H9 (cell line): ENCODE results near the gene S100A7A. TPM values are rescaled to one million over a fixed set of nuclear protein-coding genes. Genes with fewer than 3 reads are reported as not detected.
A peak's percentile ranks its signal among the peaks of the same experiment; 100 is the strongest.

Source experiments
- DNase-seq: peaks from one replicate; pipeline ENCODE4 v3.0.0-alpha.2; 2017
- H2AFZ ChIP-seq: one replicate; pipeline ENCODE4 v1.6.1; 2013; ENCODE audit warnings: mild to moderate bottlenecking, low read length, control low read depth, moderate library complexity
- H2AK5ac ChIP-seq: 2 replicates; pipeline ENCODE4 v1.6.1; 2013; ENCODE audit warnings: low read length, control low read depth, mixed read lengths; ENCODE audit not compliant: insufficient read length
- H2BK120ac ChIP-seq: one replicate; pipeline ENCODE4 v1.6.1; 2013; ENCODE audit warnings: low read depth, mild to moderate bottlenecking, low read length, control low read depth, inconsistent platforms; ENCODE audit not compliant: poor library complexity, severe bottlenecking
- H2BK12ac ChIP-seq: 2 replicates; pipeline ENCODE4 v1.6.1; 2013; ENCODE audit warnings: low read length, control low read depth, mixed read lengths, low read depth; ENCODE audit not compliant: insufficient read length
- H2BK15ac ChIP-seq: 2 replicates; pipeline ENCODE4 v1.6.1; 2013; ENCODE audit warnings: low read depth, low read length, control low read depth
- H2BK20ac ChIP-seq: one replicate; pipeline ENCODE4 v1.6.1; 2013; ENCODE audit warnings: low read depth, mild to moderate bottlenecking, low read length, control low read depth, inconsistent platforms; ENCODE audit not compliant: poor library complexity, severe bottlenecking
- H2BK5ac ChIP-seq: 2 replicates; pipeline ENCODE4 v1.6.1; 2013; ENCODE audit warnings: low read length, control low read depth, mixed read lengths; ENCODE audit not compliant: insufficient read length
- H3K14ac ChIP-seq: 2 replicates; pipeline ENCODE4 v1.6.1; 2013; ENCODE audit warnings: low read length, control low read depth; ENCODE audit not compliant: insufficient read depth
- H3K18ac ChIP-seq: 2 replicates; pipeline ENCODE4 v1.6.1; 2013; ENCODE audit warnings: low read depth, mild to moderate bottlenecking, mixed read lengths, low read length, control low read depth; ENCODE audit not compliant: insufficient read length
- H3K23ac ChIP-seq: 2 replicates; pipeline ENCODE4 v1.6.1; 2013; ENCODE audit warnings: low read length, control low read depth, mixed read lengths, low read depth; ENCODE audit not compliant: insufficient read length
- H3K23me2 ChIP-seq: 2 replicates; pipeline ENCODE4 v1.6.1; 2013; ENCODE audit warnings: low read depth, mild to moderate bottlenecking, mixed read lengths, low read length, control low read depth; ENCODE audit not compliant: insufficient read length, poor library complexity, severe bottlenecking
- H3K27ac ChIP-seq: 2 replicates; pipeline ENCODE4 v1.5.1; 2013; ENCODE audit warnings: low read length, control low read depth, mixed read lengths, low read depth; ENCODE audit not compliant: insufficient read length
- H3K27me3 ChIP-seq: 2 replicates; pipeline ENCODE4 v1.6.1; 2013; ENCODE audit warnings: low read length, control low read depth, inconsistent platforms; ENCODE audit not compliant: insufficient read depth
- H3K4ac ChIP-seq: 2 replicates; pipeline ENCODE4 v1.6.1; 2013; ENCODE audit warnings: low read depth, mild to moderate bottlenecking, control low read depth, inconsistent platforms, low read length, moderate library complexity
- H3K4me1 ChIP-seq: 2 replicates; pipeline ENCODE4 v1.6.1; 2013; ENCODE audit warnings: low read length, control low read depth, inconsistent platforms; ENCODE audit not compliant: insufficient read depth
- H3K4me2 ChIP-seq: 2 replicates; pipeline ENCODE4 v1.6.1; 2013; ENCODE audit warnings: low read length, control low read depth, mixed read lengths; ENCODE audit not compliant: insufficient read length, insufficient read depth
- H3K56ac ChIP-seq: 2 replicates; pipeline ENCODE4 v1.6.1; 2013; ENCODE audit warnings: low read depth, mild to moderate bottlenecking, mixed read lengths, low read length, control low read depth; ENCODE audit not compliant: insufficient read length
- H3K79me1 ChIP-seq: 2 replicates; pipeline ENCODE4 v1.6.1; 2013; ENCODE audit warnings: low read depth, mild to moderate bottlenecking, moderate library complexity, low read length, control low read depth, inconsistent platforms; ENCODE audit not compliant: insufficient read depth, poor library complexity, severe bottlenecking
- H3K79me2 ChIP-seq: 2 replicates; pipeline ENCODE4 v1.6.1; 2013; ENCODE audit warnings: low read length, control low read depth, inconsistent platforms; ENCODE audit not compliant: insufficient read depth
- H3K9ac ChIP-seq: 2 replicates; pipeline ENCODE4 v1.6.1; 2013; ENCODE audit warnings: low read length, control low read depth, mixed read lengths; ENCODE audit not compliant: insufficient read length; ENCODE audit errors: extremely low read depth
- H3K9me3 ChIP-seq: one replicate; pipeline ENCODE4 v1.6.1; 2013; ENCODE audit warnings: low read depth, low read length, inconsistent platforms; ENCODE audit not compliant: control insufficient read depth
- H3T11ph ChIP-seq: one replicate; pipeline ENCODE4 v1.6.1; 2013; ENCODE audit warnings: mild to moderate bottlenecking, low read length, control low read depth, inconsistent platforms
- H4K20me1 ChIP-seq: one replicate; pipeline ENCODE4 v1.6.1; 2013; ENCODE audit not compliant: control insufficient read depth, insufficient read length, insufficient read depth
- H4K5ac ChIP-seq: 2 replicates; pipeline ENCODE4 v1.6.1; 2013; ENCODE audit warnings: low read depth, mild to moderate bottlenecking, mixed read lengths, low read length, control low read depth; ENCODE audit not compliant: insufficient read length
- H4K8ac ChIP-seq: replicated peaks from 2 replicates; pipeline ENCODE4 v1.6.1; 2013; ENCODE audit warnings: low read length, control low read depth, mixed read lengths, low read depth; ENCODE audit not compliant: insufficient read length
- H4K91ac ChIP-seq: 2 replicates; pipeline ENCODE4 v1.6.1; 2013; ENCODE audit warnings: low read depth, mild to moderate bottlenecking, moderate library complexity, mixed read lengths, low read length, control low read depth; ENCODE audit not compliant: insufficient read length
- H3K27ac Mint-ChIP-seq, 3 experiments: 2 replicates in 2 of 3; 3 replicates in 1 of 3; pipeline ENCODE4 v1.8.0; 2020 to 2021; ENCODE audit warnings: mixed read lengths in 3 of 3, mild to moderate bottlenecking in 1 of 3, moderate library complexity in 1 of 3
- H3K27me3 Mint-ChIP-seq: 2 replicates; pipeline ENCODE4 v1.8.0; 2021; ENCODE audit warnings: low read depth, mild to moderate bottlenecking, moderate library complexity, mixed read lengths
- H3K36me3 Mint-ChIP-seq, 3 experiments: 2 replicates in 2 of 3; 3 replicates in 1 of 3; pipeline ENCODE4 v1.8.0; 2020 to 2021; ENCODE audit warnings: low read depth in 3 of 3, mixed read lengths in 3 of 3; ENCODE audit not compliant: insufficient read depth in 1 of 3
- H3K4me1 Mint-ChIP-seq, 2 experiments: 2 replicates each; pipeline ENCODE4 v1.8.0; 2020; ENCODE audit warnings: mixed read lengths in 2 of 2
- H3K4me3 Mint-ChIP-seq, 2 experiments: 2 replicates in 1 of 2; 3 replicates in 1 of 2; pipeline ENCODE4 v1.8.0; 2020 to 2021; ENCODE audit warnings: mild to moderate bottlenecking in 2 of 2, mixed read lengths in 2 of 2, moderate library complexity in 1 of 2
- H3K9me3 Mint-ChIP-seq, 2 experiments: 2 replicates in 1 of 2; 3 replicates in 1 of 2; pipeline ENCODE4 v1.8.0; 2020; ENCODE audit warnings: mild to moderate bottlenecking in 2 of 2, mixed read lengths in 2 of 2, moderate library complexity in 1 of 2
- CTCF ChIP-seq: fragments of 200-600 bp; sonication (generic); conservative IDR thresholded peaks from 3 replicates; pipeline ENCODE4 v1.8.0; 2021; ENCODE audit warnings: antibody characterized with exemption, mild to moderate bottlenecking
- WGBS: extraction: QIAGEN DNeasy Blood & Tissue Kit; methylation state at CpG from one replicate; pipeline ENCODE4 v1.1.7; 2013; ENCODE audit warnings: missing lambda C conversion rate, low lambda C conversion rate, mixed read lengths; ENCODE audit not compliant: insufficient read length; ENCODE audit errors: extremely low coverage; 5-methylcytosine and 5-hydroxymethylcytosine counted together
- total RNA-seq: library from RNA; stranded (reverse); gene quantifications from 2 replicates; pipeline ENCODE4 v1.2.1, GENCODE V29; 2021

S100A7A gene
- total RNA-seq, 1 experiment from 2014 or later = not detected

- Histone ChIP-seq H2BK20ac (no peak overlapping the region), H4K8ac (no peak overlapping the region), H3K23me2 (no peaks in the 10 kb centered on the region), H3K27ac (no peak overlapping the region), H3K23ac (no peak overlapping the region), H3K9me3 (no peaks in the 10 kb centered on the region), H2BK120ac (no peak overlapping the region), H3K4me2 (no peak overlapping the region), H2BK5ac (no peak overlapping the region), H2AFZ (no peak overlapping the region), H4K5ac (no peak overlapping the region), H3K18ac (no peak overlapping the region), H3K4ac (no peak overlapping the region), H4K91ac (no peak overlapping the region), H3K9ac (no peak overlapping the region), H3K14ac (no peak overlapping the region), H4K20me1 (no peaks in the 10 kb centered on the region), H3T11ph (no peak overlapping the region), H2BK12ac (no peak overlapping the region), H2AK5ac (no peak overlapping the region), H3K79me1 (no peaks in the 10 kb centered on the region), H3K79me2 (no peaks in the 10 kb centered on the region), H3K4me1 (no peaks in the 10 kb centered on the region), H3K27me3 (no peaks in the 10 kb centered on the region), H3K56ac (no peak overlapping the region), H2BK15ac (no peak overlapping the region)
- Mint-ChIP-seq H3K4me1 (no peaks in the 10 kb centered on the region), H3K4me3 (no peak overlapping the region), H3K27ac (no peak overlapping the region), H3K27me3 (peaks cover 21% of the 10 kb centered on the region), H3K36me3 (no peaks in the 10 kb centered on the region), H3K9me3 (peaks cover 0 to 3% of the 10 kb centered on the region in 2 experiments; a peak in 1 of 5 replicates)
- DNase-seq = peak; percentile 62
- TF ChIP-seq CTCF = no peak
- no CpG with 5 or more reads among the region's 6 CpGs for whole genome bisulfite sequencing
Measured at GRCh38 chr1:153422450-153423068, 6.2 kb downstream of the S100A7A start.
